CD8-positive, alpha-beta memory T cell (primary cell): ENCODE results near the gene IRX4. TPM values are rescaled to one million over a fixed set of nuclear protein-coding genes. Genes with fewer than 3 reads are reported as not detected.

Experiments used
- CTCF ChIA-PET: fragments of 350-600 bp; sonication (Branson Sonifier 250); formaldehyde crosslinking; loops from one replicate; lab custom pipeline; 2021; ENCODE audit warnings: antibody characterized with exemption; lab: Charles Lee
- POLR2A ChIA-PET: fragments of 350-600 bp; sonication (Branson Sonifier 250); formaldehyde crosslinking; loops from one replicate; lab custom pipeline; 2021; ENCODE audit warnings: antibody characterized with exemption; lab: Charles Lee
- DNase-seq, 5 donors: peaks; one replicate each; pipeline versions ENCODE4 v3.0.0 to v3.0.0-alpha.2; 2020 to 2022; ENCODE audit warnings: mixed read lengths in 1 of 5
- H3K27ac ChIP-seq: one replicate; pipeline ENCODE4 v1.7.0; 2013; ENCODE audit warnings: low read depth, mild to moderate bottlenecking, low read length, moderate library complexity
- H3K27me3 ChIP-seq: 2 replicates; pipeline ENCODE4 v1.7.0; 2013; ENCODE audit warnings: low read length, mild to moderate bottlenecking; ENCODE audit not compliant: insufficient read depth, poor library complexity, severe bottlenecking
- H3K36me3 ChIP-seq: 2 replicates; pipeline ENCODE4 v1.7.0; 2013; ENCODE audit warnings: mild to moderate bottlenecking, low read length, moderate library complexity; ENCODE audit not compliant: insufficient read depth
- H3K4me1 ChIP-seq: 2 replicates; pipeline ENCODE4 v1.7.0; 2013; ENCODE audit warnings: mild to moderate bottlenecking, low read length, moderate library complexity; ENCODE audit not compliant: insufficient read depth
- H3K4me3 ChIP-seq: 2 replicates; pipeline ENCODE4 v1.7.0; 2013; ENCODE audit warnings: mild to moderate bottlenecking, low read length
- H3K9me3 ChIP-seq: 2 replicates; pipeline ENCODE4 v1.7.0; 2013; ENCODE audit warnings: mild to moderate bottlenecking, low read length
- H3K27ac Mint-ChIP-seq, 8 donors: one replicate each; pipeline ENCODE4 v1.8.0; 2020 to 2021; ENCODE audit warnings: mixed read lengths in 8 of 8, mild to moderate bottlenecking in 6 of 8, inconsistent platforms in 3 of 8, moderate library complexity in 3 of 8
- H3K27me3 Mint-ChIP-seq, 2 donors: one replicate each; pipeline ENCODE4 v1.8.0; 2020 to 2021; ENCODE audit warnings: mixed read lengths in 2 of 2, mild to moderate bottlenecking in 1 of 2, moderate library complexity in 1 of 2
- H3K36me3 Mint-ChIP-seq, 3 donors: one replicate each; pipeline ENCODE4 v1.8.0; 2020 to 2021; ENCODE audit warnings: mixed read lengths in 3 of 3, inconsistent platforms in 1 of 3, mild to moderate bottlenecking in 1 of 3
- H3K4me1 Mint-ChIP-seq, 3 donors: one replicate each; pipeline ENCODE4 v1.8.0; 2020 to 2021; ENCODE audit warnings: mixed read lengths in 3 of 3, inconsistent platforms in 1 of 3, mild to moderate bottlenecking in 1 of 3
- H3K4me3 Mint-ChIP-seq, 7 donors: one replicate each; pipeline ENCODE4 v1.8.0; 2020 to 2021; ENCODE audit warnings: mixed read lengths in 7 of 7, mild to moderate bottlenecking in 6 of 7, moderate library complexity in 4 of 7, inconsistent platforms in 2 of 7
- H3K9me3 Mint-ChIP-seq, 5 donors: one replicate each; pipeline ENCODE4 v1.8.0; 2020 to 2022; ENCODE audit warnings: mixed read lengths in 5 of 5, mild to moderate bottlenecking in 3 of 5, moderate library complexity in 2 of 5, inconsistent platforms in 1 of 5
- polyA plus RNA-seq: library from polyadenylated mRNA; unstranded; fragments of 300-500 nt; fragmentation: Illumina TruSeq; gene quantifications from one replicate; pipeline ENCODE4 v1.2.3, GENCODE V29; 2021
- total RNA-seq, 2 experiments: library from RNA; stranded (reverse); gene quantifications; one replicate each; pipeline ENCODE4 v1.2.3, GENCODE V29; 2021

IRX4 gene
- total and polyA plus RNA-seq, 3 experiments from 2014 or later, result not detected

GRCh38 chr5:1910081-1910760 is 27.5 kb upstream of the IRX4 start:
- no peak overlapping the region for H3K4me3 Mint-ChIP-seq
- POLR2A ChIA-PET, result no interaction called here
- H3K4me1 Mint-ChIP-seq, result no peaks in the 10 kb centered on the region
- no peaks in the 10 kb centered on the region for H3K27me3 ChIP-seq
- peaks cover 0 to 7% (median 5%) of the 10 kb centered on the region in 5 donors for H3K9me3 Mint-ChIP-seq
- no peaks in the 10 kb centered on the region for H3K4me1 ChIP-seq
- H3K27ac Mint-ChIP-seq, result no peak overlapping the region
- CTCF ChIA-PET, result no interaction called here
- no peak for DNase-seq
- H3K4me3 ChIP-seq, result no peak overlapping the region
- no peak overlapping the region for H3K27ac ChIP-seq
- no peaks in the 10 kb centered on the region for H3K36me3 ChIP-seq
- no peaks in the 10 kb centered on the region for H3K36me3 Mint-ChIP-seq
- H3K27me3 Mint-ChIP-seq, result peaks cover 11 to 20% of the 10 kb centered on the region in 2 donors
- H3K9me3 ChIP-seq, result no peaks in the 10 kb centered on the region

GRCh38 chr5:1909346-1909985 is 26.7 kb upstream of the IRX4 start:
- Histone ChIP-seq H3K9me3 (no peaks in the 10 kb centered on the region), H3K27ac (no peak overlapping the region), H3K4me3 (no peak overlapping the region), H3K4me1 (no peaks in the 10 kb centered on the region), H3K27me3 (no peaks in the 10 kb centered on the region), H3K36me3 (no peaks in the 10 kb centered on the region)
- H3K27me3 Mint-ChIP-seq, result peaks cover 11 to 20% of the 10 kb centered on the region in 2 donors
- peaks cover 2 to 11% (median 6%) of the 10 kb centered on the region in 5 donors for H3K9me3 Mint-ChIP-seq
- no peak for DNase-seq
- H3K27ac Mint-ChIP-seq, result no peak overlapping the region
- ChIA-PET POLR2A (no interaction called here), CTCF (no interaction called here)
- no peaks in the 10 kb centered on the region for H3K36me3 Mint-ChIP-seq
- no peak overlapping the region for H3K4me3 Mint-ChIP-seq
- no peaks in the 10 kb centered on the region for H3K4me1 Mint-ChIP-seq

GRCh38 chr5:1908931-1909330 is 26.2 kb upstream of the IRX4 start:
- no peaks in the 10 kb centered on the region for H3K4me1 ChIP-seq
- H3K4me3 ChIP-seq, result no peak overlapping the region
- Mint-ChIP-seq H3K4me1 (no peaks in the 10 kb centered on the region), H3K4me3 (no peak overlapping the region), H3K36me3 (peaks cover 0 to 1% (median 0%) of the 10 kb centered on the region in 3 donors), H3K9me3 (peaks cover 3 to 15% (median 10%) of the 10 kb centered on the region in 5 donors), H3K27me3 (peaks cover 12 to 22% of the 10 kb centered on the region in 2 donors), H3K27ac (no peak overlapping the region)
- no peaks in the 10 kb centered on the region for H3K36me3 ChIP-seq
- no peak for DNase-seq
- H3K27me3 ChIP-seq, result no peaks in the 10 kb centered on the region
- POLR2A ChIA-PET, result no interaction called here
- CTCF ChIA-PET, result no interaction called here
- H3K9me3 ChIP-seq, result no peaks in the 10 kb centered on the region
- H3K27ac ChIP-seq, result no peak overlapping the region

- Histone ChIP-seq H3K27ac (no peak overlapping the region), H3K36me3 (no peaks in the 10 kb centered on the region), H3K27me3 (no peaks in the 10 kb centered on the region), H3K4me1 (no peaks in the 10 kb centered on the region), H3K9me3 (no peaks in the 10 kb centered on the region), H3K4me3 (no peak overlapping the region)
- Mint-ChIP-seq H3K27ac (no peak overlapping the region), H3K27me3 (peaks cover 9 to 21% of the 10 kb centered on the region in 2 donors), H3K4me3 (no peak overlapping the region), H3K36me3 (peaks cover 0 to 5% (median 0%) of the 10 kb centered on the region in 3 donors), H3K4me1 (no peaks in the 10 kb centered on the region), H3K9me3 (peaks cover 0 to 19% (median 10%) of the 10 kb centered on the region in 5 donors)
- ChIA-PET POLR2A (no interaction called here), CTCF (no interaction called here)
- DNase-seq, result no peak
Observed at GRCh38 chr5:1907616-1908015, 24.9 kb upstream of the IRX4 start.

- Histone ChIP-seq H3K9me3 (no peaks in the 10 kb centered on the region), H3K27me3 (no peaks in the 10 kb centered on the region), H3K36me3 (no peaks in the 10 kb centered on the region), H3K4me1 (no peaks in the 10 kb centered on the region), H3K4me3 (no peak overlapping the region), H3K27ac (no peak overlapping the region)
- Mint-ChIP-seq H3K27ac (no peak overlapping the region), H3K36me3 (peaks cover 0 to 5% (median 0%) of the 10 kb centered on the region in 3 donors), H3K4me3 (no peak overlapping the region), H3K9me3 (peaks cover 0 to 18% (median 10%) of the 10 kb centered on the region in 5 donors), H3K4me1 (no peaks in the 10 kb centered on the region), H3K27me3 (peaks cover 16 to 30% of the 10 kb centered on the region in 2 donors)
- no peak for DNase-seq
- CTCF ChIA-PET, result no interaction called here
- POLR2A ChIA-PET, result no interaction called here
Observed at GRCh38 chr5:1905108-1905507, 22.4 kb upstream of the IRX4 start.

GRCh38 chr5:1901983-1902382 is 19.3 kb upstream of the IRX4 start:
- Mint-ChIP-seq H3K4me1 (no peaks in the 10 kb centered on the region), H3K9me3 (peaks cover 0 to 18% (median 10%) of the 10 kb centered on the region in 5 donors)

GRCh38 chr5:1901061-1901460 is 18.3 kb upstream of the IRX4 start:
- Mint-ChIP-seq H3K36me3 (peaks cover 0 to 5% (median 0%) of the 10 kb centered on the region in 3 donors), H3K27me3 (peaks cover 12 to 41% of the 10 kb centered on the region in 2 donors), H3K4me1 (no peaks in the 10 kb centered on the region), H3K27ac (no peak overlapping the region), H3K4me3 (no peak overlapping the region), H3K9me3 (peaks cover 0 to 18% (median 9%) of the 10 kb centered on the region in 5 donors)
- Histone ChIP-seq H3K27ac (no peak overlapping the region), H3K4me1 (no peaks in the 10 kb centered on the region), H3K27me3 (no peaks in the 10 kb centered on the region), H3K36me3 (no peaks in the 10 kb centered on the region), H3K9me3 (no peaks in the 10 kb centered on the region), H3K4me3 (no peak overlapping the region)
- CTCF ChIA-PET, result no interaction called here
- POLR2A ChIA-PET, result no interaction called here
- no peak for DNase-seq

More at GRCh38 chr5:1901983-1902382, 19.3 kb upstream of the IRX4 start:
- Histone ChIP-seq H3K9me3 (no peaks in the 10 kb centered on the region), H3K36me3 (no peaks in the 10 kb centered on the region), H3K4me1 (no peaks in the 10 kb centered on the region), H3K27ac (no peak overlapping the region), H3K27me3 (no peaks in the 10 kb centered on the region), H3K4me3 (no peak overlapping the region)
- CTCF ChIA-PET, result no interaction called here
- no peak for DNase-seq
- no peak overlapping the region for H3K4me3 Mint-ChIP-seq
- POLR2A ChIA-PET, result no interaction called here
- peaks cover 0 to 5% (median 0%) of the 10 kb centered on the region in 3 donors for H3K36me3 Mint-ChIP-seq
- peaks cover 12 to 36% of the 10 kb centered on the region in 2 donors for H3K27me3 Mint-ChIP-seq
- no peak overlapping the region for H3K27ac Mint-ChIP-seq

- H3K4me1 ChIP-seq, result no peaks in the 10 kb centered on the region
- no peak overlapping the region for H3K4me3 ChIP-seq
- no peaks in the 10 kb centered on the region for H3K27me3 ChIP-seq
- no peaks in the 10 kb centered on the region for H3K9me3 ChIP-seq
- peaks cover 0 to 7% (median 0%) of the 10 kb centered on the region in 5 donors for H3K9me3 Mint-ChIP-seq
- peaks cover 15 to 38% of the 10 kb centered on the region in 2 donors for H3K27me3 Mint-ChIP-seq
- peak in 1 of 5 donors; percentile 34 for DNase-seq
- ChIA-PET CTCF (no interaction called here), POLR2A (no interaction called here)
- H3K36me3 Mint-ChIP-seq, result peaks cover 0 to 5% (median 0%) of the 10 kb centered on the region in 3 donors
- no peaks in the 10 kb centered on the region for H3K36me3 ChIP-seq
- H3K4me3 Mint-ChIP-seq, result no peak overlapping the region
- H3K4me1 Mint-ChIP-seq, result no peaks in the 10 kb centered on the region
- no peak overlapping the region for H3K27ac ChIP-seq
- peak overlapping the region in 1 of 8 donors; percentile 51 for H3K27ac Mint-ChIP-seq
Observed at GRCh38 chr5:1899201-1899600, 16.5 kb upstream of the IRX4 start.
